NCI-H345 (cell line): ENCODE data around the gene NUMBL.
"Not testable (repeated sequence)": the region's sequence is repeated elsewhere in the genome, so short reads cannot be mapped to it uniquely, and the experiment has no call there.

Source experiments
- DNase-seq: peaks from one replicate; lab custom pipeline; 2025; lab: John Stamatoyannopoulos, UW

Gene NUMBL

DNA sequence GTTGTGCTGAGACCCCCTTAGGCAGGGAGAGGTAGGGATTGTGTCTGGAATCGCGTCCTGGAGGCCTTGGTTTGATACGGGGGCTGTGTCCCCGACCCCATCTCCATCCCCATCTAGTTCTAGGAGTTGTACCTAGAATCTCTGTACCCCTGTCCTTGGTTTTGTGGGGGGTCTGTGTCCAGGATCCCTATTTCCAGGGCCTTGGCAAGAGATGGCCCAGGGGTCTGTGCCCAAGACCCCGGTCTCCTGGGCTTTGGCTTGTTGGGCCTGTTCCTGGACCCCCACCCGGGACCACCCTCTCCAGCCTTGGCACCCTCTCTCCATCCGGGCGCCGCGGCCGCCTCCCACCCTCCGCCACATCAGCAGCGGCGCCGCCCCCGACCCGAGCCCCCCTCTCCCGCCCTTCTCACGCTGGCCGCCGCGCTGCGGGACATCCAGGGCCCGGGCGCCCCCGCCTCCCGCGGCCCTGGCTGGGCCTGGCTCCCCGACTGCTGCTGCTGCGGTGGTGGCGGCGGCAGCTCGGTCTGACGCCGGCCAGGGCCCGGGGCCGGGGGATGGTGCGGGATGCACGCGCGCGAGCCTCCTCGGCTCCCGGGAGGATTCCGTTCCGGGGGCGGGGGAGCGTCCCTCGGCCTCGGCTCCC, at the start of gene NUMBL:
Gene NUMBL (minus strand): TSS at position 602 of the 643 bp plus-strand sequence. CDS start 168 bp downstream, at position 434.
- no peak for DNase-seq

- DNase-seq: no peak
These were observed 48.8 kb upstream of the NUMBL start for GRCh38 chr19:40739030-40739839.

DNA sequence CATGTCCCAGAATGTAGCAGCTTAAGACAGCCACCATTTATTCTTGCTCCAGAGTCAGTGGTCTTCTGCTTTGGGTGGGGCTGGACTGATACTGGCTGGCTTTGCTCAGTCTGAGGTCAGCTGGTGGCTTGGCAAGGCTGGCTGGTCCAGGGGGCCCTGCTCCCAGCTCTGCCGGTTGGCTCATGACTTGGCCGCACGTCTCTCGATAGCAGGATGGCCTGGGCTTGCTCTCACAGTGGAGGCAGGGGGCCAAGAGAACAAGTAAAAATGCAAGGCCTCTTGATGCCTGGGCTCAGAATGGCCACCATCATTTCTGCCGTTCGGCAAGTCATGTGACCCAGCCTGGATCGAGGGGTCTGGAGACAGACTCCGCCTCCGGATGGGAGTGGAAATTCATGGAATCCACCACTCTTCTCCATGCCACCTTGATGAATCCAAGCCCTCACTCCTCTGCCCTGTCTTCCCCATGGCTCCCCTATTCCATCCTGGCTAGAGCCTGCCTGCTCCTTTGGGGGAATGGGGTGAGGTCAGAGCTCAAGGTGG, 46.7 kb upstream of the NUMBL start:
- no peak for DNase-seq

DNA sequence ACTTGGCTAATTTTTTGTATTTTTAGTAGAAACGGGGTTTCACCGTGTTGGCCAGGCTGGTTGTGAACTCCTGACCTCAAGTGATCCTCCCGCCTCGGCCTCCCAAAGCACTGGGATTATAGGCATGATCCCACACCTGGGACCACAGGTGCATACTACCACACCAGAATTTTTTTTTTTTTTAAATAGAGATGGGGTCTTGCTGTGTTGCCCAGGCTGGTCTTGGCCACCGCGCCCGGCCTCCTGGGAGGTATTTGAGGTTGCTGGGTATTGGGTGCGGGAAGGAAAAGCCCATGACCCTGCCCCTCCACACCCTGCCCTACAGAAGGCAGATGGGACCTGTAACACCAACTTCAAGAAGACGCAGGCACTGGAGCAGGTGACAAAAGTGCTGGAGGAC, 46.2 kb upstream of the NUMBL start:
- DNase-seq: no peak

GRCh38 chr19:40735013-40735771, 44.7 kb upstream of the NUMBL start:
- DNase-seq: no peak

DNA sequence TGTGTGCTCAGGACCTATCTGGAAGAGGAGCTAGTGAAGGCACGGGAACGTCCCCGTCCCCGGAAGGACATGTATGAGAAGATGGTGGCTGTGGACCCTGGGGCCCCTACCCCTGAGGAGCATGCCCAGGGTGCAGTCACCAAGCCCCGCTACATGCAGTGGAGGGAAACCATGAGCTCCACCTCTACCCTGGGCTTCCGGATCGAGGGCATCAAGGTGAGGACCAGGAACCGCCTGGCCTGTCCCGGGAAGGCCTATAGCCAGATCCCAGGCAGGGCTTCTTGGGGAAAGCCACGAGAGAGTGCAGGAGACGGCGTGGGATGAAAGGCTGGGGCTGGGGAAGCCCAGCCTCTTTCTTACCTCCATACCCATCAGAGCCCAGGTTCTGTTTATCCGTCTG, 42.7 kb upstream of the NUMBL start:
- DNase-seq: no peak

DNA sequence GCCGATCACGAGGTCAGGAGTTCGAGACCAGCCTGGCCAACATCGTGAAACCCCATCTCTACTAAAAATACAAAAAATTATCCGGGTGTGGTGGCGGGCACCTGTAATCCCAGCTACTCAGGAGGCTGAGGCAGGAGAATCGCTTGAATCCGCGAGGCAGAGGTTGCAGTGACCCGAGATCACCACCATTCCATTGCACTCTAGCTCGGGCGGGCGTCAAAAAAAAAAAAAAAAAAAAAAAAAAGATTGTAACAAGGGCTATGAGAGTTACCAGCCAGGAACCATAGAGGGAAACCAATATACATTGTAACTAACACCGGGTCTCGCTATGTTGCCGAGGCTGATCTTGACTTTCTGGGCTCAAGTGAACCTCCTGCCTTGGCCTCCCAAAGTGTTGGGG, 41.9 kb upstream of the NUMBL start:
- DNase-seq: not testable (repeated sequence)

- DNase-seq: not testable (repeated sequence)
These were observed 39.6 kb upstream of the NUMBL start for GRCh38 chr19:40730065-40730464.

DNA sequence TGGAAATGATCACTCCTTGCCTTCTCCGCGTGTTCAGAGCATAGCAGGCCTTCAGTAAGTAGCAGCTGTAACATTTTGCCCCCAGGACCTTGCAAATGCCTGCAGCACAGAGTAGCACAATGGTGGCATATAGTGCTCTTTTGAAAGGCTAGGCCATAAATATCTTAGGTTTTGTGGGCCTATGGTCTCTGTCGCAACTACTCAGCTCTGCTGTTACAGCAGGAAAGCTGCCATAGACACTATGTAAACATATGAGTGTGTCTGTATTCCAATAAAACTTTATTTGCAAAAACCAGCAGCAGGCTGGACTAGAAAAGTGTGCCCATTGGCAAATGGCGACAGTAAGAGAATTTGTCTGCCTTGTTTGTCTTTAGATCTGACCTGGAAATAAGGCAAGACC, 35.8 kb upstream of the NUMBL start:
- no peak for DNase-seq

DNA sequence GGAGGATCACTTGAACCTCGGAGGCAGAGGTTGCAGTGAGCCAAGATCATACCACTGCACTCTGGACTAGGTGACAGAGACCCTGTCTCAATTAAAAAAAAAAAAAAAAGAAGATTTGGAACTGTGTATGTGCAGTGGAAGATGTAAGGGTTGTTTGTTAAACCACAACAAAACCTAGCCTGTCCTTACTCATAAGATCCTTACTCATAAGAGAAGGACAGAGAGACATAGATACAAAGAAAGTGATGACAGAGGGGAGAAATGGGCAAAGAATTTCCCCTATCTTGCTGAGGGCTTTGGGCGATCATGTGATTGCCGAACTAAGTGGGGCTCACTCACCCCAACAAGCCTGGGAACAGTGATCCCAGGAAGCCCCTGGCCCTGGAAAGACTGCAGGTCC, 34.4 kb upstream of the NUMBL start:
- no peak for DNase-seq

DNA sequence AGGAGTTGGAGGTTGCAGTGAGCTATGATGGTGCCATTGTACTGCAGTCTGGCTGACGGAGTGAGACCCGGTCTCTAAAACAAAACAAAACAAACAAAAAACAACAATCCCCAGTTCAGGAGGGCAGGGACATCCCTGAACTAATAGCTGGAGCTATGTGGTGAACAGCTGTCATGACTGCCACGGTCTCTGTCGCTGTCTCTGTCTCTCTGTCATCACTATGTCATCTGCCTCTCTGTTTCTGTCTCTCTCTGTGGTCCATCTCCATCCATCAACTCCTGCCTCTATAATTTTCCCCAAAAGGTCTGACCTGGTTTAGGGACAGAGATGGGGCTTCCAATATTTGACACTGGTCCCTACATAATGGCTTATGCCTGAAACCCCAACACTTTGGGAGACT, 33.9 kb upstream of the NUMBL start:
- no peak for DNase-seq

DNA sequence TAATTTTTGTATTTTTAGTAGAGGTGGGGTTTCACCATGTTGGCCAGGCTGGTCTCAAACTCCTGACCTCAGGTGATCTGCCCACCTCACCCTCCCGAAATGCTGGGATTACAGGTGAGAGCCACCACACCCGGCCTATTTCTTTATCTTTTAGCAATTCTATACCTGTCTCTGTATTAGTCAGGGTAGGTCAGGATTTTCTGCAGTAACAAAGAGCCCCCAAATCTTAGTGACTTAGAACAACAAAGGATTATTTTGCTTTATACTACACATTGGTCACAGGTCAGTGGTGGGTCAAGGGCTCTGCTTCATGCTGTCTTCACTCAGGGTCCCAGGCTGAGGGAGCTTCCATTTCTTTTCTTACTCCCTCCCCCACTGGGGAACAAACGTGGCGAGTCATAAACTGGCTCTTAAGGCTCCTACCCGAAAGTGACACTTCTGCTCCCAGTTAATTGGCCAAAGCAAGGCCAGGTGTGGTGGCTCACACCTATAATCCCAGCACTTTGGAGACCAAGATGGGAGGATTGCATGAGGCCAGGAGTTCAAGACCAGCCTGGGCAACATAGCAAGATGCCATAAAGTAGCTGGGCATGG, 33.3 kb upstream of the NUMBL start:
- DNase-seq: no peak

GRCh38 chr19:40721936-40722661, 31.6 kb upstream of the NUMBL start:
- no peak for DNase-seq

- DNase-seq: no peak
These were observed 30.7 kb upstream of the NUMBL start for GRCh38 chr19:40721140-40721486.

DNA sequence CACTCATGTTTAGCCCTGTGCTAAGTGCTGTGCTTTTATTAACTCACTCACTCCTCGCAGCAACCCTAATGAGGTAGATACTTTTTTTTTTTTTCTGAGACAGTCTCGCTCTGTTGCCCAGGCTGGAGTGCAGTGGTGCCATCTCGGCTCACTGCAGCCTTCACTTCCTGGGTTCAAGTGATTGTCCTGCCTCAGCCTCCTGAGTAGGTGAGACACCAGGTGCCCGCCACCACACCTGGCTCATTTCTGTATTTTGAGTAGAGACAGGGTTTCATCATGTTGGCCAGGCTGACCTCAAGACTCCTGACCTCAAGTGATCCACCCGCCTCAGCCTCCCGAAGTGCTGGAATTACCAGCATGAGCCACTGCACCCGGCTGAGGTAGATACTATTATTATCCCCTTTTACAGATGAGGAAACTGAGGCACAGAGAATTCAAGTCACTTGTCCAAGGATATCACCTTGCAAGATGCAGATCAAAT, 29.0 kb upstream of the NUMBL start:
- DNase-seq: no peak

DNA sequence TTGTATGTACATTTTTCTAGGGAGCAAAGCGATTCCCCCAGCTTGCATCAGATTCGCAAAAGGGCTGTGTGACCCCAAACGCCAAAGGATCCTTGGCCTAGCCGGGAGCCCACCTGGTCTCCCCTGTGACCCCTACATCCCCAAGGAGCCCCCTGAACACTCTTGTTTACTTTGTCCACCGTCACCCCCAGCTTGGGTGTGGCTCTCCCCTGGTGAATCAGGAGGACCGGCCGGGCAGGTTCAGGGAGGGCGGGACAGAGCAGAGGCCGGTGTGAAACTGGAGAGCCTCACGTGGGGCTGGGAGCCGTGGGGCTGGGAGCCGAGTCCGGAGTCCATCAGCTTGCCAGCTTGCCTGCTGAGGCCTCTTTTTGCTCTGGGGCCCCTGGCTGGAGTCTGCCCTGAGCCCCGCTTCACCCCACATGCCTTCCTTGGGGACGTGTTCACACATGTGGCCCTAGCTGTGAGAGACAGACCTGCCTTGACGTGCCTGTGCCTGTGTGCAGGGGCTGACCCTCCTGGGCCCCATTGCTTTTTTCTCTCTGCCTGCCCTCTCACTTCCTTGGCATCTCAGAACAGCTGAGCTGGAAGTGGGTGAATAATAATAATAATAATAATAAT, 28.4 kb upstream of the NUMBL start:
- peak; percentile 23 for DNase-seq

DNA sequence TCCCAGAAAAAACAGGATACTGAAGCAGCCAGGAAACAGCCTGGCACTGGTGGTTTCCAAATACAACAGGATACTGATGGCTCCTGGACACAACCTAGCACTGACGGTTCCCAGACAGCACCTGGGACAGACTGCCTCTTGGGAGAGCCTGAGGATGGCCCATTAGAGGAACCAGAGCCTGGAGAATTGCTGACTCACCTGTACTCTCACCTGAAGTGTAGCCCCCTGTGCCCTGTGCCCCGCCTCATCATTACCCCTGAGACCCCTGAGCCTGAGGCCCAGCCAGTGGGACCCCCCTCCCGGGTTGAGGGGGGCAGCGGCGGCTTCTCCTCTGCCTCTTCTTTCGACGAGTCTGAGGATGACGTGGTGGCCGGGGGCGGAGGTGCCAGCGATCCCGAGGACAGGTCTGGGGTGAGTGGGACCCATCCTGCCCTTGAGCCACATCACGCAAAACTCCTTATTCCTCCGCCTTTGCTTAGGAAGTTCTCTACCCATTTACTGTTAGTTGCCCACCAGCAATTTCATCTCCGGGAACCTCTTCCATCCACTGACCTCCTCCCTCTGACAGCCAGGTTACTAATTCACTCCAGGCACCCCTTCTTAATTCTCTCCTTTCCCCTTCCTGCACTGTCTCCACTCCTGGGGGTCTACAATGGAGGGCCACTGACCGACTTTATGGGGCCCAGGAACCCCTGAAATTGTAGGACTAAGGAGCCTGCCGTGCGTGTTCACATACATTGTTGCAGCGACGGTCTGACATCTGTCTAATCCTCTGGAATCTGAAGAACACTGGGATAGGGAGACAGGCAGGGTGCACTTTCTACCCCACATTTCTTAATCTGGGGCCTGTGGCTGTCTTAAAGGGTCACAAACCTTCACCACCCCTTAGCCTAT, 27.7 kb upstream of the NUMBL start:
- DNase-seq: no peak

DNA sequence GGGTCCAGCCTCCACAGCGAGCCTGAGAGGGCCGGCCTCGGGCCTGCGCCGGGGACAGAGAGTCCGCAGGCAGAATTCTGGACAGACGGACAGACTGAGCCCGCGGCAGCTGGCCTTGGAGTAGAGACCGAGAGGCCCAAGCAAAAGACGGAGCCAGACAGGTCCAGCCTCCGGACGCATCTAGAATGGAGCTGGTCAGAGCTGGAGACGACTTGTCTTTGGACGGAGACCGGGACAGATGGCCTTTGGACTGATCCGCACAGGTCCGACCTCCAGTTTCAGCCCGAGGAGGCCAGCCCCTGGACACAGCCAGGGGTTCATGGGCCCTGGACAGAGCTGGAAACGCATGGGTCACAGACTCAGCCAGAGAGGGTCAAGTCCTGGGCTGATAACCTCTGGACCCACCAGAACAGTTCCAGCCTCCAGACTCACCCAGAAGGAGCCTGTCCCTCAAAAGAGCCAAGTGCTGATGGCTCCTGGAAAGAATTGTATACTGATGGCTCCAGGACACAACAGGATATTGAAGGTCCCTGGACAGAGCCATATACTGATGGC, 27.0 kb upstream of the NUMBL start:
- peak; percentile 39 for DNase-seq

DNA sequence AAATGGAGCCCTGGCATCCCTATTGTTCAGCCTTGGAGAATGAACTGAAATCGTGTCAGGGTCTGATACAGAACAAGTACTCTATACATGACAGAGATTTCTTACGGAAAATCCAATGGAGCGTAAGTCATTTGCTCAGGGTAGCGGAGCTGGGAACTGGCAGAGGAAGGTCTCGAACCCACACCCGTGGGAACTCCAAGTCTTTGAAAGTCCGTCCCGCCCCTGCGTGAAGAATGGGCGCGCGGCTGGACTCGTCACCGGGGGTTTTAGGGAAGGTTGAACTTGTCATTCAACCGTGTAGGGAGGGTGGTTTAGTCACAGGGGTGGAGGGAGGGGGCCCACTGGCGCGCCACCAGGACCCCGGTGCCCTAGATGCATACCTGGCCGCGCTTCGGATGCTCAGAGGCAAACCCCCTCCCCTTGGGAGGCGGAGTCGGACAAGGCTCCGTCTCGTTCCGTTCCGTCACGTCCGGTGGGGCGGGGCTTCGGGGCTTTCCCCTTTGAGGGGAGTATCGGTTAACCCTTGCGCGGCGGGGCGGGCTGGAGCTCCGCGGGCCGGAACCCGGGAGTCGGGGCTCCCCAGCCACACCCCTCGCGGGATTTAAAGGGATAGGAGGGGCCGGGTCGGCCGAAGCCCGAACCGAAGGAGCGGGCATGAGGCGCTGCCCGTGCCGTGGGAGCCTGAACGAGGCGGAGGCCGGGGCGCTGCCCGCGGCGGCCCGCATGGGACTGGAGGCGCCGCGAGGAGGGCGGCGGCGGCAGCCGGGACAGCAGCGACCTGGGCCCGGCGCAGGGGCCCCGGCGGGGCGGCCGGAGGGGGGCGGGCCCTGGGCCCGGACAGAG, 26.3 kb upstream of the NUMBL start, which contains the start of the genes COQ8B and ITPKC:
Gene COQ8B (minus strand): TSS at position 405 of the 843 bp plus-strand sequence. CDS start 2,254 bp downstream, outside the sequence.
Gene ITPKC (plus strand): TSS at position 631 of the 843 bp plus-strand sequence. CDS start 24 bp downstream, at position 655.
- DNase-seq: peak; percentile 100
